Loucy (cell line): ENCODE data around the gene EHD2.

ENCODE experiments used
- CTCF ChIP-seq: fragments of 200-600 bp; sonication (generic); conservative IDR thresholded peaks from 2 replicates; pipeline ENCODE4 v1.5.1; 2014; ENCODE audit warnings: mild to moderate bottlenecking, antibody characterized with exemption, low read length
- EZH2phosphoT487 ChIP-seq: fragments of 200-600 bp; IDR thresholded peaks from 2 replicates; pipeline ENCODE4 v1.6.1; 2018; ENCODE audit warnings: antibody characterized with exemption, mild to moderate bottlenecking, moderate library complexity, borderline replicate concordance

- TF ChIP-seq CTCF (no peak), EZH2phosphoT487 (no peak)
These were observed 41.7 kb upstream of the EHD2 start for GRCh38 chr19:47671499-47671898.
